GM18502 (cell line): Measurements from ENCODE around the gene FLNB.

ENCODE experiments used
- ATAC-seq: cut with Tn5 transposase; IDR thresholded peaks from one replicate; pipeline ENCODE4 v1.9.1; 2021; ENCODE audit warnings: mild to moderate bottlenecking; ENCODE audit not compliant: unreplicated experiment, poor library complexity

Gene FLNB

DNA sequence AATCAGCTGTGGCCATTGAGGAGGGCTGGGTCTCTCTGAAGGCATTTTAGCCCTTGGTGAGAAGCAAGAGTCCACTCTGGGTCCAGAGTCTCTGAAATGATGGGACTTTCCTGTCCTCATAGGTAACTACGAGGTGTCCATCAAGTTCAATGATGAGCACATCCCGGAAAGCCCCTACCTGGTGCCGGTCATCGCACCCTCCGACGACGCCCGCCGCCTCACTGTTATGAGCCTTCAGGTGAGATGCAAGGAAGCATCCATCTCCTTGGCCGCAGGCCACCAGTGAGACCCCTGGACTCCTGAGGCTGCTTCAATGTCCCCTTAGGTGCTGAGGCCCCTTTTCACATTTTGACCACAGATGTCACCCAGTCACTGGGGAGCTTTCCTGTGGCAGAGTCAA, 147.6 kb downstream of the FLNB start:
- ATAC-seq = no peak

DNA sequence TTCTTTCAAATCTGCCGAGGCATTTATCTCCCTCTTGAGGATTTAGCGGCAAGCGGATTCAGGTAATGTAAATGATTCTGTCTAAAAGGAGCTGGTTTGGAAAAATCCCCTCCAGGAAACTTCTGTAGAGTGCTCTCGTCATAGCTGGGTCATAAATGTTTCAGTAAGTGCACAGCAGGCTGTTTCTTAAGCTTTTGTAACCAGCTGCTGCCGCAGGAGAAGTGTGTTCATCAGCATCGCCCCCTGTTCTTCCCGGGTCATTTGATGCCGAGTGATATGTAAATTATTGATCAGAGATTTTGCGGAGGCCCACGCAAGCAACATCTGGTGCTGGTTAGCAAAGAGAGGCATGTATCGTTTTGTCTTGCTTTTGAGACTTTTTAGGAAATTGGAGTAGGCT, 149.5 kb downstream of the FLNB start:
- no peak for ATAC-seq

DNA sequence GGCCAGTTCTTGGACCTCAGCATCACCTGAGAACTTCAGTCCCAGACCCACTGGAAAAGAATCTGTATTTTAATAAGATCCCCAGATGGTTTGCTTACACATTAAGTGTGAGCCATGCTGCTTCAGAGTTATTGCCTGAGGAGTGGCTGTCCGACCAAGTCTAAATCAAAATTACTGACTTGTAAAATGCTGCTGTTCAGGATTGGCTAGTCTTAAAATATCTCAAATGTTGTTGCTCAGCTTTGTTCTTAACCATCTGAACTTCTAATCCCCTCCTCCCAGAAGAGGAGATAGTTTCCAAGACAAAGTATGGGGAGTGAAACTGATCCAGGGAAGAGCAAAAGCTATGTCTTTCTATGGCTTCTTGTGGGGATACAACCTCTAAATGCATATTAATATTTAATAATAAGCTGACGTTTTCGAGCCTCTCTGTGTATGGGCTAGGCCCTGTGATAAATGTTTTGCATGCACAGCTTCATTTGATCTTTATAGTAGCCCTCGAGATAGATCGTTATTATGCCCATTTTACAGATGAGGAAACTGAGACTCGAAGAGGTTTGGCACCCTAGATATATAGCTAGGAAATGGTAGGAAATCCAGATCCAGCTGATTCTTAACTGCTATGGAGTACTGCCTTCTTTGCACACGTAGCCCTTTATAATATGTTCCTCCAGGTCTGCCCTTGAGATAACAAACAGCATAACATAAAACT, 150.4 kb downstream of the FLNB start:
- ATAC-seq = no peak

DNA sequence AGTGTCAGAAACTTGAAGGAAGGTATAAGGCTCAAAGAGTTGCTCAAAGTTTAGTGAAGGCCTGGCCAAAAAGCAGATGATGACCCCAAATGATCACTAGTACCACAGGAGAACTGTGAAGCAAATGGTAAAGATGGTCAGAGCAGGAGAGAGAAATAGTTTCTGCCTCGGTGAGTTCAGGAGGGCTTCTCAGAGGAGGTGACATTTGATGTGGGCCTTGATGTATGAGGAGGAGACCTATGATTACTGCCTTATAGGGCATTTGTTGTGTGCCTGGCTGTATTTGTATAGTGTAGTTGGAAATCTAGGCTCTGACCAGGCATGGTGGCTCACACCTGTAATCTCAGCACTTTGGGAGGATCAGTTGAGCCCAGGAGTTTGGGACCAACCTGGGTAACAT, 152.2 kb downstream of the FLNB start:
- ATAC-seq = no peak

DNA sequence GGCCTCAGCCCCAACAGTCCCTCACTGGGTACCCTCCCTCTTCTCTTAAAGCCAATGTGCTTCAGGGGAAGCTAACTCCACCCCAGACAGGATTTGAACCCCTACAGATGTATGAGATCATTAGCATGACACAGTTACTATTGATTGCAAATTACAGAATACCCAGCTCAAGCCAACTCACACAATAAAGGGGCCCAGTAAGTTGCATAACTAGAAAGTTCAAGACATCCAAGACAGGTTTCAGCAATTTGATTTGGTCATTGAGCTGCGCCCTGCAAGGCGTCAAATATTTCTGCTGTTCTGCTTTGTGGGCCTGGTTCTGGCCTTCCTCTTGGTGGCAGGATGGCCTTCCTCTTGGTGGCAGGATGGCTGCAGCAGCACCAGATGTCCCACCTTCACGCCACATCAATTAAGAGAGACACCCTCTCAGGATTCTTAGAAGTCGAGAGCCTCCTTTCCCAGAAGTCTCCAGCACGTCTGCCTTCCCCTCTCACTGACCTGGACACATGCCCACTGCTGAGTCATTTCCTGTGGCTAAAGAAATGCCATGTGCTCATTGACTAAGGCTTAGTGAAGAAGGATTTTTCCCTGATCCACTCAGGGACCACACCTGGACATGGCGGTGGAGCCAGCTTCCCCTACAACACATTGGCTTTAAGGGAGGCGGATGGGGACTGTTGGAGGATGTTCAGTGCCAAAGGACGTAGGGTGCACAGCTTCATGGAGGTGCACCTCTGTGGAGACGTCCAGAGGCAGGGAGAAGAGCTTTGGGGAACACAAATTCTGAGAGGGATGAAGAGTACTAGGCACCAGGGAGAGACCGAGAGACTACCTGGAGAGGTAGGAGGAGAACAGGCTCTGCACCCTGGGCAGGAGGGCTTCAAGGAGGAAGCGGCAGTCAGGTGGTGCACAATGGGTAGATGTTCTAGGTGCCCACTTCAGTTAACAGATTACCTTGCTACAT, 153.5 kb downstream of the FLNB start:
- ATAC-seq = no peak

DNA sequence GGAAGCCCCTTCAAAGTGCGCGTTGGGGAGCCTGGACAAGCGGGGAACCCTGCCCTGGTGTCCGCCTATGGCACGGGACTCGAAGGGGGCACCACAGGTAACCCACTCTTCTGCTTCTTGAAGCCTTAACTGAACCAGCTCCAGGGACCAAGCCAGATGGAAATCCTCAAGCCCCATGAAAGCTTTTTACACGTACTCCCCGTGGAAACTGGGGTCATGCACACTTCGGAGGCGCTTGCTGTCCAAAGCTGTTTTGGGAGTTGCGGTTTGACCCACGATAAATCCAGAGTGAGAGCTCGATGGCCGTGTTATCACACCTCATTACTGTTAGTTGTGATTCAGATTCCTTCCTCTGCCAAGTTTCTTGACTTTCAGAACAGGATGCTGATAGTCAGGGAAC, 155.0 kb downstream of the FLNB start:
- ATAC-seq = no peak

DNA sequence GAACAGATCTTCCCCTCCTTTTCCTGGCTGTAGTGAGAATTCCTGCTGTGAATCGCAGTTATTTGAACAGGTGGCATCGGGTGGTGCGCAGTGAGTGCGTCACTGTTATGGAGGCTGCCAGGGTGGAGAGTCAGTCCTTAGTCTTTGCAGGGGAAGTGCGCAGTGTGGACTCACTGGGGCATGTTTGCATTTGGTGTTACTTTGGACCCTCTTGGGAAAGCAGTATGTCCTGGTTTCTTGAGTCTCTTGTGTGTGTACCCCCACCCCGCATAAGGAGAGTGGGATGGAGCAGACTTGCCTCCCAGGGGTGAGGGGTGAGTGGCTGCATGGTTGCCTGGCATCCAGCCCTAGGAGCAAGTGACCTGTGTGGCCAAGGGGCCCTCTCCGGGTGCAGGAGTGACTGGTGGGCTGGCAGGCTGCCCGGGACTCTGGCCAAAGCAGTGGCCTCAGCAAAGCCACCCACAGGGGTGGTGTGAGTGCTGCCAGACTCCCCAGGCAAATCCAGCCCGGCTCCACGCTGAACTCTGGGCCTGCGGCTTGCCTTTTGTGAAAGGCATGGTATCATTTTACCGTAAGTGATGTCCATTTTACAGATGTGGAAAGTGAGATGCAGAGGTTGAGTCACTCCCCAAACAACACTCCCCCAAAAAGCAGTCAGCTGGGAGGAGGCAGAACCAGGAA, 156.1 kb downstream of the FLNB start:
- no peak for ATAC-seq

DNA sequence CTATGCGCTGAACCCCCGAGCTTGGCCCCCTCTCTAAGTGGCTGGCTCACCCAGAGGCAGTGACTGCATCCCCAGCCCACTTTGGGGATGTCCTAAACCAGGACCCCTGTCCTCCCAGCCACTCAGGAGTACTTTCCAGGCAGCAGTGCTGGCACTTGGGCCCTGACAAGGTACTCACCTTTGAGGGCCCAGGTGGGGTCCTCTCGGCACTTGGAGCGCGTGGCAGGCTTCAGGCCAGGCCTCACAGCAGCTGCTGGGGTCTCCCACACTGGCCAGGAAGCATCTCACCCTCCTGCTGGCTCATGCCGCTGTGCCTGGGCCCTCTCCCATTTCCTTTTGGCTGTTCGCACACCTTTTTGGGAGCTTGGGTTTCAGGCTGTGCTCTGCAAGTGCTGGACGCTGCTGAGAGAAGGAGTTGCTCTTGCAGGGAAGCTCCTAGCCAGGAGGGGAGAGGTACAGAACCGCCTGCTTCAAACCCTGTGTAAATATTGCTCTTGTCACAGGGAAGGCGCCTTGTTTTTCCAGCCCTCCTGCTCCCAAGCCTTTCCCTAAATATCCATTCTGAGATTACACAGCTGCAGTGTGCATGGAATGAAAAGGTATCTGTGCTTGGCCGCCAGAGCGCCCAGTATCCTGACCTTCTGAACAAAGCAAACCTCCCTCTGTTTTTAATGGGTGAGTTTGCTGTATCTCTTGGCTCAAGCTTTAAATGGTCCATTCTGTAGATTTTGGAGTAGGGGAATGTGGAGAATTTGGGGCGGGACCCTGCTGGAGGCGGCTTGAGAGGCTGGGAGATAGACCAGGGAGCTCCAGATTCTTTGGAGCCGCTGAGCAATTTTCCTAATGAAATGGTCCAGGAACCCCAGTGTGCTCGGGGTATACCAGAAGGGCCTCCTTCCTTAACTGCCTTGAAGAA, 156.9 kb downstream of the FLNB start:
- no peak for ATAC-seq

DNA sequence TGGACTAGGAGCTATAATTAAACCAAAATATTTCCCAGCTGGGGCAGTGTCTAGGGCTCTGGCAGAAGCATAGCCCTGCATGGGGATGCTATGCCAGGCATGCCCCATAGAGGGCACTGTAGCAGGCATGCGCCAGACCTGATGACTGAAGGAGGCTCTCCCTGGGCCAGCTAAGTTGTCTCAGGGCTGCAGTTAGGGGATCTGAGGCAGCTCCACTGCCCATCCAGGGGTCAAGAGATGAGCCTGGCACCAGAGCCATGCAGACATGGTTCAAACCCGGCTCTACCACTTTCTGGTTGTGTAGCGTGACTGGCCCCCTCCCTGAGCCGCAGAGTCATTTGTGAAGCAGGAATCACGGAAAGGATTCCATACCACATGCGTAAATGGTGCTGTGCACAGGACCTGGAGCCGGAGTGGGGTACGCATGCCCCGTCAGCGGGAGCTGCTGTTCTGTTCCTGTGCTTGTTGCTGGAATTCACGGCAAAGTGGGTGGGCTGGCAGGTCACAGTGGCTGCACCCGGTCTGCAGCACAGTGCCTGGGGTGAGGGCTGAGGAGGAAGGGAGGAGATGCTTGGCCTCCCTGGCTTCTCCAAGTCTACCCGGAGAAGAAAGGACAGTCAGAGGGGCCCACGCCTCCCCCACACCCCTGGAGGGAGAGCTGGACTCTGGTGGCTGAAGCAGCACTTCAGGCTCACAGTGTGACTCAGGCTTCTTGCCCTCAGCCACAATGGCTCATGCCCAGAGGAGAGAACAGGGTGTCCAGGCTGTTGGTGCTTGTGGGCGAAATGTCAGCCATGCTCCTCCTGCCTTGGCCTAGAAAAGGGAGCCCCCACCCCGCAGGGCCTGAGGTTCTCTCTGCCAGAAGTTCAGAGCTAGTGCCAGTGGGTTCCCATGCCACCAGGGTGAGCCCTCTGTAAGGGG, 159.5 kb downstream of the FLNB start:
- ATAC-seq = no peak

DNA sequence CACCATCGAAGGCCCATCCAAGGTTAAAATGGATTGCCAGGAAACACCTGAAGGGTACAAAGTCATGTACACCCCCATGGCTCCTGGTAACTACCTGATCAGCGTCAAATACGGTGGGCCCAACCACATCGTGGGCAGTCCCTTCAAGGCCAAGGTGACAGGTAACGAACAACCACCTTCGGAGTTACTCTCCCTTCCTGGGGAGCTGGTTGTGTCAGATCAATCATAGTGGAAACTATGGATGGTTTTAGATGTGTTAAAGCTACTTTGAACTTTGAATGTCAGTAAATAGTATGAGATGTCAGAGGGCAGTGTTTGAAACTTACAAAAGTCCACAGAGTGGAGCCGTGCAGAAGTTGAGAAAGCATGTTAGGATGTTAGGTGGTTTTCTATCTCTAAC, 160.3 kb downstream of the FLNB start:
- no peak for ATAC-seq

DNA sequence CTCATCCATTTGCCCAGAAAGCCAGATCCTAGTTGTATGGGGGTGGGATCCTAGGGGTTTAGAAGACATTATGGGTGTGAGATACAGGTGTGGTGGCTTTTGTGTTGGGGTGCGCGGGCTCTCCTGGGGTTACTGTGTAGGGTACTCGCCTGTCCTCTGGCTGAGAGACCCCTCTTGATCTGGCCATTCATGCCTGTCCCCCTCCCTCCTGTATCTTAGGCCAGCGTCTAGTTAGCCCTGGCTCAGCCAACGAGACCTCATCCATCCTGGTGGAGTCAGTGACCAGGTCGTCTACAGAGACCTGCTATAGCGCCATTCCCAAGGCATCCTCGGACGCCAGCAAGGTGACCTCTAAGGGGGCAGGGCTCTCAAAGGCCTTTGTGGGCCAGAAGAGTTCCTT, 161.1 kb downstream of the FLNB start:
- ATAC-seq = no peak

DNA sequence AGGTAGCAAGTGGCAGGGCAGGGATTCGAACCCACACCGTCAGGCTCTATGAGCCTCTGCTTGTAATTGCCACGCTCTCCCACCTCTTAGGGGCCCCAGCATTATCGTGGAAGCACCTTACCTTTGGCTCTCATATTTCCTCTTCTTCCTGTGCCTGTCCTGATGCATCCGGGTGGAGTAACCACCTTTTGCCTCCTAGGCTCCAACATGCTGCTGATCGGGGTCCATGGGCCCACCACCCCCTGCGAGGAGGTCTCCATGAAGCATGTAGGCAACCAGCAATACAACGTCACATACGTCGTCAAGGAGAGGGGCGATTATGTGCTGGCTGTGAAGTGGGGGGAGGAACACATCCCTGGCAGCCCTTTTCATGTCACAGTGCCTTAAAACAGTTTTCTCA, 162.2 kb downstream of the FLNB start:
- ATAC-seq = no peak

DNA sequence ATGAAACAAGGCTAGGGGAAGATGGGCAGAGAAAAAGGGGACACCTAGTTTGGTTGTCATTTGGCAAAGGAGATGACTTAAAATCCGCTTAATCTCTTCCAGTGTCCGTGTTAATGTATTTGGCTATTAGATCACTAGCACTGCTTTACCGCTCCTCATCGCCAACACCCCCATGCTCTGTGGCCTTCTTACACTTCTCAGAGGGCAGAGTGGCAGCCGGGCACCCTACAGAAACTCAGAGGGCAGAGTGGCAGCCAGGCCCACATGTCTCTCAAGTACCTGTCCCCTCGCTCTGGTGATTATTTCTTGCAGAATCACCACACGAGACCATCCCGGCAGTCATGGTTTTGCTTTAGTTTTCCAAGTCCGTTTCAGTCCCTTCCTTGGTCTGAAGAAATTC, 162.9 kb downstream of the FLNB start:
- no peak for ATAC-seq

DNA sequence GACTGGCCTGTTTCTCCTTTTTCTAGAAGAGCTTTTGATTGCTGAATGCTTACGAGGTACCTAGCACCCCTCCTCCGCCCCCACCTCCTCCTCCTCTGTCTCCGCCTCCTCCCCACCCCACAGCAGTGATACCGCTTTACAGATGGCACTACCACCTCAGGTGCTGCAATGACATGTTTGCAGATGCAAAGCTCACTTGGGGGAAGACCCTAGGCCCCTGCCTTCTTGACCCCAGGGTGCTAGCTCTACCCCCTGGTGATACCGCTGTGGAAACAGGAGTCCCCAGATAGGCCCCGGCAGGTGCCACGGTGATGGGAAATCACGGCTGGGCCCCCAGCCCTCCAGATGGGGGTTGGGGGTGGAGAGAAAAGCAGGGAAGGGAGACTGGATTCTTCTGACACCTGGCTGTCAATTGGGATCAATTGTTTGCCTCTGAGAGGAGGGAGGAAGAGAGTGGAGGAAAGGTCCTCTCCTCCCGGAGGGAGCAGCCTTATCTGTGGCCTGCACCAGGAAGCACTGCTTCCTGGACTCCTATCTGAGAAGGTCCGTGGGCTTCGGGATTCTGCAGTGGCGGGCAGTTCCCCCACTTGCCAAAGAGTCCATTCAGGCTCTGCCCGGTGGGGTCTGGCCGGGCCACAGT, 164.9 kb downstream of the FLNB start:
- no peak for ATAC-seq

DNA sequence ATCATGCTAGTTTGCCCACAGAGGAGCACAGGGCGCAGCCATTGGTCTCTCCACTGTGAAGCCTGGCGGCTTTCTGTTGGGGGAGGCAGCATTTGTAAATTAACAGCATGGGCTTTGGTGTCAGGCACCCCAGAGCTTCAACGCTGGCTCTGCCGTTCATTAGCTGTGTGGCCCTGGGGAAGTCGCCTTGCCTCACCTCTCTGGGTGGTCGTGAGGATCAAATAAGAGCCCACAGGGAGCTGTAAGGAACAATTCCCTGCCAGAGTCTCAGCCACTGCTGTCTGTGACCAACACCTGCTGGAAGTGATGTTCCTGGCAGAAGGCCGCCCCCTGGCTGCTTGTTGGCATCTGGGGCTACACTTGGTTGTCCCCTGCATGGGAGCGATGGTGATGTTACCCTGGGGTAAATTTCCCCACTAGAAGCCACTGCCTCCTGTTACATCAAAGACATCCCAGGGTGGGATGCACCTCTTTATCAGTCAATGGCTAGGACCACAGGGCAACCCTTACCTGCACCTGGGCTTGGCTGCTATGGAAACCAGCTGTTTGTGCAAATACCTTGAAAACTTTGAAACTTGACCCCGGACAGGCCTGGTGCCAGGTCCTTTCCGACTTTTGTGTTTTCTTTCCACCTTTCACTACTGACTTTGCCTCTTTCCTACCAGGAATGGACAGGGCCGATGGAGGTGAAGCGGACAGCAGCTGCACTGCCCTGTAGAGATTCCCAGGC, 165.6 kb downstream of the FLNB start:
- ATAC-seq = no peak

DNA sequence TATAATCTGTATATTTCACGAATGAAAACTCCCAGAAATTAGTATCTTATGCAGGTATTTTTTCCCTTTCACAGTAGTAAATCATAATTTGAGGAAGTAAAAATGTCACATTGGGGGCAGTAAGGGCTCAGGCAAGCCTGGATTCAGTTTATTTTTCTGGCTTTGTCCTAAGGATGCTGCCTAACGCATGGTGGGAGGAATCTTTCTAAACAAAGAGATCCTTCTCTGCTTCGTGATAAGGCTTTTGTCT, 166.9 kb downstream of the FLNB start:
- ATAC-seq = no peak

DNA sequence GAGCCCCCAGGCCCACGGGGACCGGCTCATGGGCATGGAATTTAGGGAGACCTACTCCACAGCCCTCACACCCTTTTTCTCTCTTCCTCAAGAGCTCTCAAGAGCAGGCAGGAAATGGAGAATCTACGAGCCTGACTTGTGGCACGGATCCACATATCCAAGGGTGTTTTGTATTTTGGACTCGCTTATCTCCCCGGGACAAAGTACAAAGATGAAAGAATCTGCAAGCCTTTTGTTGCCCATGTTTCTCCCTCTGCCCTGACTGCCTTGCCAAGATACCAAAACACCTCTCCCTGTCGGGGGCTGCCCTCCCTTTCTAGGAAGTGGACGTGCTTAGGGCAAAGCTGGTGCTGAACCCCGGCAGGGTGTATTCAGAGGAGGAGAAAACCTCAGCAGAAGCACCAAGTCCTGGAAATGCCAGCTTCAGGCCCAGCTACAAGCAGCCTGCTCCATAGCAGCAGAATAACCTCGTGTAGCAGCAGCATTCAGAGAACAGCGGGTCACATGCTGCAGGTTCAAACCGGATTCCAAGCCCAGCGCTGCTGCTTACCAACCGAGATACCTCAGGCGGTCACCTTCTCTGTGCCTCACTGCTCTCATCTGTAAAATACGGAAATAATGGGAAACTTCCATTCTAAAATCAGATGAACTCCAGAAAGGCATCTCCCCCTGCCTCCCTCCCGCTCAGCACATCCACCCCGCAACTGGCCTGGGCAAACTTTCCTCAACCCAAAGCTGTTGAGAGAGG, 167.4 kb downstream of the FLNB start:
- no peak for ATAC-seq

DNA sequence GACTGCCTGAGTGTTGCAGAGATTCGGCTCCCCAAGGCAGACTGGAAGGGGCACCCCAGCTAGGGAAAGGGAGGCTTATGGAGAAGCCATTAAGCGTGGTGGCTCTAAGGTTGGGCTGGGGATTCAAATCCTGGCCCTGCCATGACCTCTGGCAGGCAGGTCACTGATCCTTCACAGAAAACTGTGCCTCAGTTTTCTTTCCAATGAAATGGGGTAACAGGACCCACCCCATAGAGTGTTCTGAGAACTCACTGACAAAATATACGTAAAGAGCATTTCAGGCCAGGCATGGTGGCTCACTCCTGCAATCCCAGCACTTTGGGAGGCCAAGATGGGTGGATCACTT, 167.9 kb downstream of the FLNB start:
- ATAC-seq = no peak
